SK-N-SH treated with all-trans-retinoic acid at 6 μM for 48 hours (cell line): ENCODE data around the gene BFSP2.

Experiments used
- ATAC-seq: fragments of 200-7000 bp; cut with Tn5 transposase; 3 replicates; pipeline ENCODE4 v1.9.1; 2020; ENCODE audit warnings: mild to moderate bottlenecking, moderate library complexity
- BACH2 ChIP-seq: fragments of 250-450 bp; sonication (Bioruptor Pico); IDR thresholded peaks from 2 replicates; pipeline ENCODE4 v1.9.0; 2021; ENCODE audit warnings: mild to moderate bottlenecking, borderline replicate concordance
- CSDC2 ChIP-seq: fragments of 250-450 bp; sonication (Bioruptor Pico); IDR thresholded peaks from 2 replicates; pipeline ENCODE4 v1.5.0; 2020; ENCODE audit warnings: mild to moderate bottlenecking, moderate library complexity
- PPARA ChIP-seq: fragments of 250-450 bp; sonication (Bioruptor Pico); IDR thresholded peaks from 2 replicates; pipeline ENCODE4 v1.5.0; 2020; ENCODE audit warnings: mild to moderate bottlenecking, borderline replicate concordance
- RARB ChIP-seq: fragments of 250-450 bp; sonication (Bioruptor Pico); IDR thresholded peaks from 2 replicates; pipeline ENCODE4 v1.8.0; 2021; ENCODE audit warnings: mild to moderate bottlenecking, moderate library complexity
- SNAI2 ChIP-seq: fragments of 250-450 bp; sonication (Bioruptor Pico); IDR thresholded peaks from 2 replicates; pipeline ENCODE4 v1.5.0; 2020; ENCODE audit warnings: mild to moderate bottlenecking, moderate library complexity
- ZC3H10 ChIP-seq: fragments of 250-450 bp; sonication (Bioruptor Pico); IDR thresholded peaks from 2 replicates; pipeline ENCODE4 v1.5.1; 2021; ENCODE audit warnings: mild to moderate bottlenecking, moderate library complexity
- ZNF565 ChIP-seq: fragments of 450-650 bp; formaldehyde crosslinking; conservative IDR thresholded peaks from 2 replicates; pipeline ENCODE4 v1.5.0; 2020; ENCODE audit warnings: low read depth, mild to moderate bottlenecking, moderate library complexity
- ZNF70 ChIP-seq: fragments of 450-650 bp; formaldehyde crosslinking; IDR thresholded peaks from 2 replicates; pipeline ENCODE4 v1.5.0; 2020; ENCODE audit warnings: mild to moderate bottlenecking, moderate library complexity
- TF ChIP-seq, protein P1 (sequence below): fragments of 250-450 bp; sonication (Bioruptor Pico); IDR thresholded peaks from 2 replicates; pipeline ENCODE4 v1.8.0; 2020; ENCODE audit warnings: mild to moderate bottlenecking, moderate library complexity, borderline replicate concordance
- TF ChIP-seq, protein P2 (sequence below): fragments of 250-450 bp; sonication (Bioruptor Pico); IDR thresholded peaks from 2 replicates; pipeline ENCODE4 v1.5.1; 2020; ENCODE audit warnings: low read depth, mild to moderate bottlenecking, moderate library complexity
- TF ChIP-seq, protein P3 (sequence below): fragments of 250-450 bp; sonication (Bioruptor Pico); IDR thresholded peaks from 2 replicates; pipeline ENCODE4 v1.8.0; 2021; ENCODE audit warnings: low read depth, mild to moderate bottlenecking, moderate library complexity, borderline replicate concordance
- TF ChIP-seq, protein P4 (sequence below): fragments of 250-450 bp; sonication (Bioruptor Pico); IDR thresholded peaks from 2 replicates; pipeline ENCODE4 v1.5.0; 2020; ENCODE audit warnings: mild to moderate bottlenecking, moderate library complexity

The BFSP2 gene

DNA sequence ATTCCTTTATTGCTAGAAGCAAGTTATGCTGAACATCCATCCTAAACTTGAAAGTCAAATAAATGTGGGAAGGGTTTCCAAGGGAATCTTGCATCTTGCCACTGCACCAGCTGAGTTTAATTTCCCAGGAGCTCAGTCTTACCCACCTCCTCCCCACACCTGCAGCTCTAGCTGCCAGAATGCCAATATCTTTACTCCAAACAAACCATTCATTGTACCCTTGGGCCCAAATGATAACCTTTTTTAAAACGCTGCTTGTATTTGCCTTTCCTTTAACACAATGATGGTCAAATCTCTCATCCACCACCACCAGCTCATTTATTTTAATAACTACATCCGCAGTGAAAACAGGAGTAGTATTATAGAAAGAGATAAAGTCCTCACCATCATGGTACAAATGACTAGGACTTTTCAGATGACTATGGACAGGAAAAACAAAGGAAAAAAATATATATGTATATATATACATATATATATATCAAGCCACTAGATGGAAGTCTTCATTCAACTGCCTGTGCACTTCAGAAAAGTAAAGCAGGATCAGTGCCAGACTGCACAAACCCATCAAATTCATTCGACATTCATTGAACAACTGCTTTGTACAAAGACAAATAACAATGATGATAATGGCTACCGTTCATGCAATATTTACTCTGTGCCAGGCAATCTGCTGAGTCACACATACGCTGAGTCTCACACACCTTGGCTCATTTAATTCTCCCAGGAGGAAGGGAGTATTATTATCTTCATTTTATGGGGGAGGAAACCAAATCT lies 44.0 kb downstream of the BFSP2 start:
- peak; percentile 49; the same call in 2 of the 3 replicates for ATAC-seq
- TF ChIP-seq, protein P1, sequence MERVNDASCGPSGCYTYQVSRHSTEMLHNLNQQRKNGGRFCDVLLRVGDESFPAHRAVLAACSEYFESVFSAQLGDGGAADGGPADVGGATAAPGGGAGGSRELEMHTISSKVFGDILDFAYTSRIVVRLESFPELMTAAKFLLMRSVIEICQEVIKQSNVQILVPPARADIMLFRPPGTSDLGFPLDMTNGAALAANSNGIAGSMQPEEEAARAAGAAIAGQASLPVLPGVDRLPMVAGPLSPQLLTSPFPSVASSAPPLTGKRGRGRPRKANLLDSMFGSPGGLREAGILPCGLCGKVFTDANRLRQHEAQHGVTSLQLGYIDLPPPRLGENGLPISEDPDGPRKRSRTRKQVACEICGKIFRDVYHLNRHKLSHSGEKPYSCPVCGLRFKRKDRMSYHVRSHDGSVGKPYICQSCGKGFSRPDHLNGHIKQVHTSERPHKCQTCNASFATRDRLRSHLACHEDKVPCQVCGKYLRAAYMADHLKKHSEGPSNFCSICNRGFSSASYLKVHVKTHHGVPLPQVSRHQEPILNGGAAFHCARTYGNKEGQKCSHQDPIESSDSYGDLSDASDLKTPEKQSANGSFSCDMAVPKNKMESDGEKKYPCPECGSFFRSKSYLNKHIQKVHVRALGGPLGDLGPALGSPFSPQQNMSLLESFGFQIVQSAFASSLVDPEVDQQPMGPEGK: no peak
- TF ChIP-seq, protein P2, sequence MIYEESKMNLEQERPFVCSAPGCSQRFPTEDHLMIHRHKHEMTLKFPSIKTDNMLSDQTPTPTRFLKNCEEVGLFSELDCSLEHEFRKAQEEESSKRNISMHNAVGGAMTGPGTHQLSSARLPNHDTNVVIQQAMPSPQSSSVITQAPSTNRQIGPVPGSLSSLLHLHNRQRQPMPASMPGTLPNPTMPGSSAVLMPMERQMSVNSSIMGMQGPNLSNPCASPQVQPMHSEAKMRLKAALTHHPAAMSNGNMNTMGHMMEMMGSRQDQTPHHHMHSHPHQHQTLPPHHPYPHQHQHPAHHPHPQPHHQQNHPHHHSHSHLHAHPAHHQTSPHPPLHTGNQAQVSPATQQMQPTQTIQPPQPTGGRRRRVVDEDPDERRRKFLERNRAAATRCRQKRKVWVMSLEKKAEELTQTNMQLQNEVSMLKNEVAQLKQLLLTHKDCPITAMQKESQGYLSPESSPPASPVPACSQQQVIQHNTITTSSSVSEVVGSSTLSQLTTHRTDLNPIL (CRISPR knock-in tag): no peak
- TF ChIP-seq, protein P3, sequence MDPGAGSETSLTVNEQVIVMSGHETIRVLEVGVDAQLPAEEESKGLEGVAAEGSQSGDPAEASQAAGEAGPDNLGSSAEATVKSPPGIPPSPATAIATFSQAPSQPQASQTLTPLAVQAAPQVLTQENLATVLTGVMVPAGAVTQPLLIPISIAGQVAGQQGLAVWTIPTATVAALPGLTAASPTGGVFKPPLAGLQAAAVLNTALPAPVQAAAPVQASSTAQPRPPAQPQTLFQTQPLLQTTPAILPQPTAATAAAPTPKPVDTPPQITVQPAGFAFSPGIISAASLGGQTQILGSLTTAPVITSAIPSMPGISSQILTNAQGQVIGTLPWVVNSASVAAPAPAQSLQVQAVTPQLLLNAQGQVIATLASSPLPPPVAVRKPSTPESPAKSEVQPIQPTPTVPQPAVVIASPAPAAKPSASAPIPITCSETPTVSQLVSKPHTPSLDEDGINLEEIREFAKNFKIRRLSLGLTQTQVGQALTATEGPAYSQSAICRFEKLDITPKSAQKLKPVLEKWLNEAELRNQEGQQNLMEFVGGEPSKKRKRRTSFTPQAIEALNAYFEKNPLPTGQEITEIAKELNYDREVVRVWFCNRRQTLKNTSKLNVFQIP (CRISPR knock-in tag): no peak
- TF ChIP-seq, protein P4, sequence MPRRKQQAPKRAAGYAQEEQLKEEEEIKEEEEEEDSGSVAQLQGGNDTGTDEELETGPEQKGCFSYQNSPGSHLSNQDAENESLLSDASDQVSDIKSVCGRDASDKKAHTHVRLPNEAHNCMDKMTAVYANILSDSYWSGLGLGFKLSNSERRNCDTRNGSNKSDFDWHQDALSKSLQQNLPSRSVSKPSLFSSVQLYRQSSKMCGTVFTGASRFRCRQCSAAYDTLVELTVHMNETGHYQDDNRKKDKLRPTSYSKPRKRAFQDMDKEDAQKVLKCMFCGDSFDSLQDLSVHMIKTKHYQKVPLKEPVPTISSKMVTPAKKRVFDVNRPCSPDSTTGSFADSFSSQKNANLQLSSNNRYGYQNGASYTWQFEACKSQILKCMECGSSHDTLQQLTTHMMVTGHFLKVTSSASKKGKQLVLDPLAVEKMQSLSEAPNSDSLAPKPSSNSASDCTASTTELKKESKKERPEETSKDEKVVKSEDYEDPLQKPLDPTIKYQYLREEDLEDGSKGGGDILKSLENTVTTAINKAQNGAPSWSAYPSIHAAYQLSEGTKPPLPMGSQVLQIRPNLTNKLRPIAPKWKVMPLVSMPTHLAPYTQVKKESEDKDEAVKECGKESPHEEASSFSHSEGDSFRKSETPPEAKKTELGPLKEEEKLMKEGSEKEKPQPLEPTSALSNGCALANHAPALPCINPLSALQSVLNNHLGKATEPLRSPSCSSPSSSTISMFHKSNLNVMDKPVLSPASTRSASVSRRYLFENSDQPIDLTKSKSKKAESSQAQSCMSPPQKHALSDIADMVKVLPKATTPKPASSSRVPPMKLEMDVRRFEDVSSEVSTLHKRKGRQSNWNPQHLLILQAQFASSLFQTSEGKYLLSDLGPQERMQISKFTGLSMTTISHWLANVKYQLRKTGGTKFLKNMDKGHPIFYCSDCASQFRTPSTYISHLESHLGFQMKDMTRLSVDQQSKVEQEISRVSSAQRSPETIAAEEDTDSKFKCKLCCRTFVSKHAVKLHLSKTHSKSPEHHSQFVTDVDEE (CRISPR knock-in tag): no peak
- TF ChIP-seq ZNF70 (CRISPR knock-in tag) (no peak), ZC3H10 (CRISPR knock-in tag) (no peak)

DNA sequence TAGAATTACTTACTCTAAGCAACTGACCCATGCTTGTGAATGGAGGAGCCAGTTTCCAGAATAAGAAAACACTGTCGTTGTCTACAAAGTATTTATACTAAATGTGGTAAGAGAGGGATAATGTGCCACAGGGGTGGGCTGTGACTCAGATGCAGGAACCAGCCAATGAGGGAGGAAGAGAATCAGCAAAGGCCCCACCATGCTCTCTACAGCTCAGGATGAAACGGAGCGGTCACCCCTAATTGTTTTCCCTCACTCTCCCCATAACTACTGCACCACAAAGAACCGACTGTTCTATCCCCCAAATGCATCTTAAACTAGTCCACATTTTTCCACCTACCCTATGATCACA lies 44.5 kb downstream of the BFSP2 start:
- no peak for ATAC-seq
- TF ChIP-seq PPARA (CRISPR knock-in tag): no peak
- no peak for TF ChIP-seq BACH2 (CRISPR knock-in tag)
- TF ChIP-seq, protein P4 (CRISPR knock-in tag): no peak
- TF ChIP-seq ZC3H10 (CRISPR knock-in tag): no peak
- no peak for TF ChIP-seq RARB (CRISPR knock-in tag)
- no peak for TF ChIP-seq SNAI2 (CRISPR knock-in tag)

DNA sequence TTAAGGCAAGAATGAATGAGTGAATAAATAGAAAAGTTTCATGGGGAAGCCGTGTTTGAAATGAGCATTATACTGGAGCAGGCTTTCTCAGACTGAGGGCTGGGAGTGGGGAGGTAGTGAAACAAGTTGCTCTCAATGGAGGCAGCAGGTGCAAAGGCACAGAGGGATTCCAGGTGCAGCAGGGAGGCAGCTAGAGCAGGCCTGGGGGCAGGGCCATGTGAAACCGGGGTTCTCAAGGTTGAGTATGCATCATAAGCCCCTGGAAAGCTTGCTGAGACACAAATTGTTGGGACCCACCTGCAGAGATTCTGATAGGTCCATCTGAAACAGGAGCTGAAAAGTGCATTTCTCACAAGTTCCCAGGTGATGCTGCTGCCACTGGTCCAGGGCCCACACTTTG lies 45.3 kb downstream of the BFSP2 start:
- no peak for TF ChIP-seq ZNF70 (CRISPR knock-in tag)
- TF ChIP-seq BACH2 (CRISPR knock-in tag): no peak
- no peak for TF ChIP-seq SNAI2 (CRISPR knock-in tag)
- TF ChIP-seq ZNF565 (CRISPR knock-in tag): no peak
- TF ChIP-seq PPARA (CRISPR knock-in tag): no peak
- TF ChIP-seq, protein P1: no peak
- TF ChIP-seq CSDC2 (CRISPR knock-in tag): no peak
- no peak for TF ChIP-seq RARB (CRISPR knock-in tag)
- TF ChIP-seq, protein P2 (CRISPR knock-in tag): no peak
- no peak for ATAC-seq
